GM23248 (cell line): ENCODE data around the gene FERMT2. TPM values are rescaled to one million over a fixed set of nuclear protein-coding genes. Genes with fewer than 3 reads are reported as not detected.

Source experiments
- DNase-seq: peaks from one replicate; pipeline ENCODE4 v3.0.0-alpha.2; 2015
- H2AFZ ChIP-seq: fragments of 200-600 bp; sonication (generic); 2 replicates; pipeline ENCODE4 v1.6.1; 2016; ENCODE audit warnings: antibody characterized with exemption
- H3F3A ChIP-seq: fragments of 200-600 bp; sonication (generic); 2 replicates; pipeline ENCODE4 v1.6.1; 2016; ENCODE audit warnings: mild to moderate bottlenecking, antibody characterized with exemption, mixed run types; ENCODE audit not compliant: insufficient read depth
- H3K27ac ChIP-seq: fragments of 200-600 bp; sonication (generic); 2 replicates; pipeline ENCODE4 v1.5.1; 2016; ENCODE audit warnings: mild to moderate bottlenecking
- H3K27me3 ChIP-seq: fragments of 200-600 bp; sonication (generic); replicated peaks from 2 replicates; pipeline ENCODE4 v1.6.1; 2016; ENCODE audit warnings: mild to moderate bottlenecking; ENCODE audit not compliant: insufficient read depth
- H3K36me3 ChIP-seq: fragments of 200-600 bp; sonication (generic); 2 replicates; pipeline ENCODE4 v1.6.1; 2016; ENCODE audit warnings: low read depth, mild to moderate bottlenecking
- H3K4me1 ChIP-seq: fragments of 200-600 bp; sonication (generic); 2 replicates; pipeline ENCODE4 v1.6.1; 2016; ENCODE audit warnings: mild to moderate bottlenecking; ENCODE audit not compliant: insufficient read depth
- H3K4me2 ChIP-seq: fragments of 200-600 bp; sonication (generic); one replicate; pipeline ENCODE4 v1.6.1; 2016; ENCODE audit warnings: mild to moderate bottlenecking; ENCODE audit not compliant: unreplicated experiment
- H3K4me3 ChIP-seq: fragments of 200-600 bp; sonication (generic); 2 replicates; pipeline ENCODE4 v1.5.1; 2016; ENCODE audit warnings: mild to moderate bottlenecking
- H3K79me2 ChIP-seq: fragments of 200-600 bp; sonication (generic); 2 replicates; pipeline ENCODE4 v1.6.1; 2016; ENCODE audit warnings: mild to moderate bottlenecking; ENCODE audit not compliant: insufficient read depth
- H3K9ac ChIP-seq: fragments of 200-600 bp; sonication (generic); 2 replicates; pipeline ENCODE4 v1.6.1; 2016; ENCODE audit warnings: mild to moderate bottlenecking
- H3K9me2 ChIP-seq: fragments of 200-600 bp; sonication (generic); 2 replicates; pipeline ENCODE4 v1.6.1; 2016; ENCODE audit warnings: mixed run types, mild to moderate bottlenecking, moderate library complexity; ENCODE audit not compliant: insufficient read depth
- H3K9me3 ChIP-seq: fragments of 200-600 bp; sonication (generic); one replicate; pipeline ENCODE4 v1.6.1; 2017; ENCODE audit warnings: low read depth
- H4K20me1 ChIP-seq: fragments of 200-600 bp; sonication (generic); 2 replicates; pipeline ENCODE4 v1.6.0; 2016; ENCODE audit not compliant: insufficient read depth
- EZH2 ChIP-seq: fragments of 200-600 bp; sonication (generic); IDR thresholded peaks from 2 replicates; pipeline ENCODE4 v1.6.1; 2018; ENCODE audit warnings: antibody characterized with exemption, mild to moderate bottlenecking; ENCODE audit not compliant: insufficient read depth, poor library complexity, severe bottlenecking
- EZH2phosphoT487 ChIP-seq: fragments of 200-600 bp; sonication (generic); IDR thresholded peaks from 2 replicates; pipeline ENCODE4 v1.6.1; 2018; ENCODE audit warnings: antibody characterized with exemption, moderate library complexity, mild to moderate bottlenecking, low read depth; ENCODE audit not compliant: insufficient read depth
- WGBS, 2 experiments: methylation state at CpG; one replicate each; pipeline ENCODE4 v1.1.6; 2015 to 2017; ENCODE audit warnings: low lambda C conversion rate in 2 of 2, low coverage in 1 of 2; ENCODE audit errors: missing lambda C conversion rate in 2 of 2; 5-methylcytosine and 5-hydroxymethylcytosine counted together
- in situ Hi-C: fragments of 300-500 bp; cut with MboI; formaldehyde crosslinking; loops from 2 replicates; pipeline ENCODE4 v1.15.0; 2020
- polyA plus RNA-seq: library from polyadenylated mRNA; unstranded; fragments of >200 nt; fragmentation: Nextera tagmentation; extraction: Ambion mirVana; gene quantifications from 2 replicates; pipeline ENCODE4 v1.2.1, GENCODE V29; 2016
- total RNA-seq: library from RNA; depleted of rRNA; stranded (reverse); fragments of >200 nt; shearing (Covaris generic); gene quantifications from 2 replicates; pipeline ENCODE4 v1.2.3, GENCODE V29; 2014

The FERMT2 gene
- total and polyA plus RNA-seq, 2 experiments from 2014 or later = 124 to 217 TPM

DNA sequence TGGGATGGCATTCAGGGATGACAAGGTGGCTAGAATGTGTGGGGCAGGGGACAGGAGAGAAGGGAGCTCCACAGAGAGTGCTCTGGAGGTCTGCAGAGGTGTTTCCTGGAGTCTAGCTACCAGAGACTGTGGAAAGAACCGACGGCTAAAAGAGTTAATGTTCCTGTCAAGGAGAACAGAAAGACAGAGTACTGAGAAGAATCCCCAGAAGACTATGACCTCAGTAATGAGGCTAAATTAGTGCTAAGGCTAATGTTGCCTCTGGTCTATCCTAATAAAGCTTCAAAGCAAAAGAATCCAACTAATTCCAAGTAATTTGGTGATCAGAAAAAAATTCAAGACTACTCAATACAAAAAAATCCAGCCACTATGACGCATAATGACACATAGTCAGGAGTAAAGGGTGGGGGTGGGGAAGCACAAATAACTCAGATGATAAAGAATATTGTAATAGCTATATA is 44.7 kb downstream of the FERMT2 start:
- Histone ChIP-seq H3K9ac (peak overlapping the region; percentile 48), H2AFZ (no peak overlapping the region), H3K9me3 (no peaks in the 10 kb centered on the region), H3K4me2 (peak overlapping the region; percentile 79), H3K4me3 (peak overlapping the region; percentile 56), H3F3A (peaks cover 79% of the 10 kb centered on the region), H4K20me1 (no peaks in the 10 kb centered on the region), H3K27ac (peak overlapping the region; percentile 77), H3K9me2 (no peaks in the 10 kb centered on the region), H3K4me1 (peaks cover 73% of the 10 kb centered on the region), H3K36me3 (peaks cover 20% of the 10 kb centered on the region; the same call in 1 of the 2 replicates), H3K27me3 (no peaks in the 10 kb centered on the region), H3K79me2 (peaks cover 100% of the 10 kb centered on the region)
- WGBS, 2 experiments = 0% methylated on average over 3 of the region's 3 CpGs
- in situ Hi-C loops = no loop called here
- TF ChIP-seq EZH2phosphoT487 (no peak), EZH2 (no peak)
- peak; percentile 93 for DNase-seq

DNA sequence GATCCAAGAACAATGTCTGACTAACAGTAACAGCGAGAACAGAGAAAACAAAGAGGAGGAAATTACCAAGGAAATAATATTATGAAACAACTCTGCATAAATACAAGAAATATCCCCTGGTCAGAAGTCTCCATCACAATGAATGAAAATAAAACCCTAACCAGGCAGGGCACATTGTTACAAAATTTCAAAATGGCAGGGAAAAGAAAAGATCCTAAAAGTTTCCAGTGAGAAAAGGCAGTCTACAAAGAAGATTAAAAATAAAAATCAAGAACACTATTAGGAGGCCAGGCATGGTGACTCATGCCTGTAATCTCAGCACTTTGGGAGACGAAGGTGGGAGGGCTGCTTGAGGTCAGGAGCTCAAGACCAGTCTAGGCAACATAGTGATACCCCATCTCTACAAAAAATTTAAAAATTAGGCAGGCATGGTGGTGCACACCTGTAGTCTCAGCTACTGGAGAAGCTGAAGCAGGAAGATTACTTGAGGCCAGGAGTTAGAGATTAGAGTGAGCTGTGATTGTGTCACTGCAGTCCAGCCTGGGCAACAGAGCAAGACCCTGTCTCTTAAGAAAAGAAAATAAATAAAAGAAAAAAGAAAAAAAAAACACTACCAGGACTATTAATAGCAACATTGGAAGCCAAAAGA is 47.8 kb downstream of the FERMT2 start:
- H2AFZ ChIP-seq = no peak overlapping the region
- H3K9ac ChIP-seq = no peak overlapping the region
- peak; percentile 61 for DNase-seq
- WGBS, 2 experiments = 6 to 16% methylated on average over 2 of the region's 2 CpGs
- H3K9me3 ChIP-seq = no peaks in the 10 kb centered on the region
- in situ Hi-C loops = no loop called here
- peaks cover 100% of the 10 kb centered on the region for H3K79me2 ChIP-seq
- H3F3A ChIP-seq = peaks cover 87% of the 10 kb centered on the region
- H3K27ac ChIP-seq = peak overlapping the region; percentile 77
- H3K36me3 ChIP-seq = peaks cover 21% of the 10 kb centered on the region; the same call in 1 of the 2 replicates
- no peaks in the 10 kb centered on the region for H3K27me3 ChIP-seq
- H4K20me1 ChIP-seq = no peaks in the 10 kb centered on the region
- no peak for TF ChIP-seq EZH2phosphoT487
- TF ChIP-seq EZH2 = no peak
- peak overlapping the region; percentile 45 for H3K4me2 ChIP-seq
- peak overlapping the region; percentile 27; the same call in 1 of the 2 replicates for H3K4me3 ChIP-seq
- H3K9me2 ChIP-seq = no peaks in the 10 kb centered on the region
- peaks cover 71% of the 10 kb centered on the region for H3K4me1 ChIP-seq

DNA sequence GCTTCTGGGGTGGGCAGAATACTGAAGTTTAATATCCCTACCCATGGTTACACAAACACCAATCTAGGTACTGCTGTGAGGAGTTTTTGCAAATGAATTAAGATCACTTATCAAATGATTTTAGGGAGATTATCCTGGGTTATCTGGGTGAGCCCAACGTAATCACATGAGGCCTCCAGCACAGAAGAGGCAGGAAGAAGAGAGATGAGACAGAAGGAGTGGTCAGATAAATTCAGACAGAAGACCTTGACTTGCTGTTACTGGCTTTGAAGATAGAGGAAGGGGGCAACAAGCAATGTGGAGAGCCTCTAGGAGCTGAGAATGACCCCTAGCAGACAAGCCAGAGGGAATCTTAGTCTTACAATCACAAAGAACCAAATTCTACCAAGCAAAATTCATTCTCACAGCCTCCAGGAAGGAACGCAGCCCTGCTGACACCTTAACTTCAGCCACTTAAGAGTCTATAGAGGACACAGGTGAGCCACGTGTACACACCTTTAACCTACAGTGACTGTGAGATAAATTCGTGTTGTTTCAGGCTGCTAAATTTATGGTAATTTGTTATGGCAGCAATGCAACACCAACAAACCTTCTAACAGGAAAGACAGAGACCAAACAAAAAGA is 49.4 kb downstream of the FERMT2 start:
- Histone ChIP-seq H4K20me1 (no peaks in the 10 kb centered on the region), H3K27ac (0 out of 2 replicates have a peak overlapping the region, but pooled peaks have one; percentile 10), H3K36me3 (peaks cover 22% of the 10 kb centered on the region; the same call in 1 of the 2 replicates), H3K4me2 (no peak overlapping the region), H3K27me3 (no peaks in the 10 kb centered on the region), H3K79me2 (peaks cover 100% of the 10 kb centered on the region), H3K9me2 (no peaks in the 10 kb centered on the region), H3F3A (peaks cover 77% of the 10 kb centered on the region), H3K9me3 (no peaks in the 10 kb centered on the region), H3K4me1 (peaks cover 61% of the 10 kb centered on the region), H3K9ac (no peak overlapping the region), H3K4me3 (no peak overlapping the region), H2AFZ (no peak overlapping the region)
- DNase-seq = no peak
- in situ Hi-C loops = no loop called here
- no peak for TF ChIP-seq EZH2phosphoT487
- TF ChIP-seq EZH2 = no peak
- 69 to 73% methylated on average over 4 of the region's 4 CpGs for WGBS, 2 experiments

DNA sequence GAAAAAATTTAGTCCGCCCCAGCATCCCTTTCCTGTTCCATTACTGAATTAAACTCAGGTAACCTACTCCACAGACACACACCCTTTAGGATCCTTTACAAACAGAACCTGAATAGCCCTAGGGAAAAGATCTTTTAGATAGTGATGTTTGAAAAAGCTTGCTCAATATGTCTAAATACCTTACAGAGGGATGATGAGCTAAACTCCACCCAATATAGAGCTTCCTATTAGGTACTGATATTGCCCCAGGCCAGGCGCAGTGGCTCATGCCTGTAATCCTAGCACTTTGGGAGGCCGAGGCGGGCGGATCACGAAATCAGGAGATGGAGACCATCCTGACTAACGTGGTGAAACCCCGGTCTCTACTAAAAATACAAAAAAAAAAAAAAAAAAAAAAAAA is 50.1 kb downstream of the FERMT2 start:
- in situ Hi-C loops = no loop called here
- H3K27me3 ChIP-seq = no peaks in the 10 kb centered on the region
- WGBS, 2 experiments = 87 to 92% methylated on average over 8 of the region's 8 CpGs
- H2AFZ ChIP-seq = no peak overlapping the region
- H3K27ac ChIP-seq = no peak overlapping the region
- H3F3A ChIP-seq = peaks cover 71% of the 10 kb centered on the region
- H3K4me2 ChIP-seq = no peak overlapping the region
- no peaks in the 10 kb centered on the region for H3K9me2 ChIP-seq
- H3K9me3 ChIP-seq = no peaks in the 10 kb centered on the region
- H3K4me3 ChIP-seq = no peak overlapping the region
- peaks cover 100% of the 10 kb centered on the region for H3K79me2 ChIP-seq
- no peak for DNase-seq
- peaks cover 60% of the 10 kb centered on the region for H3K4me1 ChIP-seq
- TF ChIP-seq EZH2 (no peak), EZH2phosphoT487 (no peak)
- H4K20me1 ChIP-seq = no peaks in the 10 kb centered on the region
- H3K36me3 ChIP-seq = peaks cover 26% of the 10 kb centered on the region; the same call in 1 of the 2 replicates
- H3K9ac ChIP-seq = no peak overlapping the region
